ENCODE data around the gene TCEA2.

DNA sequence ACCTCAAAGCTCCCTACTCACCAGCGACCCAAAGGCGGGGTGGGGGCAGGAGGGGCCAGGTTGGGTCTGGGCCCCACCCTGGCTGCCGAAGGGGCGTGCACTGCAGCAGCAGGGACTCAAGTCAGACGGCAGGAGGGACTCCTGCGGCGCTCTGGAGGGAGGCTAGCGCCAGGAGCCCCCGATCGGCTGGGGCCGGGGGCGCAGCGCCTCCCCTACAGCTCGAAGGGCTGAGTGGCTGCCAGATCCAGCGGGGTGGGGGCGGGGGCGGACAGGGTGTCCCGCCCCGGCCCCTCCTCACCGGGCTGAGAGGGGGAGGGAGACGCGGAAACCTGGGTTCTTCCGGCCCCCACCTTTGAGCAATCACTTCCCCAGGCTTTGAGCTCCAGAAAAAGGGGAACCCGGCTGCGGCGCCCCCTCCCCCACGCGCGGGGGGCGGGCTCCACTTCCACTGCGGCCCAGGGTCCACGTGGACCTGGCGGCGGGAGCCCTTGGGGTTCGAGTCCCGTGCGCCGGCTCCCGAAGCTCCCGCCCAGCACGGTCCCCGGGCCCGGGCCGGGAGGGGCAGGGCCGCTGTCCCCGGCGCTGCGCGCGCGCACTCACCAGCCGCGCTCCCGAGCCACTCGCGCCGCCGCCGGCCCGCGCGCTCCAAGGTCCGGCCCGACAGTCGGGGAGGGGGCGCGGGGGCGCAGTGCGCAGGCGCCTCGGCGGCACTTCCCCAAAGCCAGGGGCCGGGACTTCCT lies 16.4 kb downstream of the TCEA2 start, which contains the start of gene RGS19:
- TF ChIP-seq ZNF384 (IDR thresholded peaks at IDR 0.05) (no peak), FOXM1 (IDR thresholded peaks at IDR 0.05; ENCODE audit: borderline replicate concordance) (0 out of 2 replicates have a peak, but pooled peaks have one; percentile 11), SP1 (IDR thresholded peaks at IDR 0.05) (no peak), BHLHE40 (IDR thresholded peaks at IDR 0.05; ENCODE audit: borderline replicate concordance) (no peak)

Data from HEK293T (cell line).